ENCODE results near the gene FAM135A. TPM values are rescaled to one million over a fixed set of nuclear protein-coding genes. Genes with fewer than 3 reads are reported as not detected.

The FAM135A gene
- total and polyA plus RNA-seq, 9 of the 15 experiments (the other 6 are each of a cell fraction or from before 2014, with no cell fraction given) = 7.4 to 32.9 (median 19.2) TPM

DNA sequence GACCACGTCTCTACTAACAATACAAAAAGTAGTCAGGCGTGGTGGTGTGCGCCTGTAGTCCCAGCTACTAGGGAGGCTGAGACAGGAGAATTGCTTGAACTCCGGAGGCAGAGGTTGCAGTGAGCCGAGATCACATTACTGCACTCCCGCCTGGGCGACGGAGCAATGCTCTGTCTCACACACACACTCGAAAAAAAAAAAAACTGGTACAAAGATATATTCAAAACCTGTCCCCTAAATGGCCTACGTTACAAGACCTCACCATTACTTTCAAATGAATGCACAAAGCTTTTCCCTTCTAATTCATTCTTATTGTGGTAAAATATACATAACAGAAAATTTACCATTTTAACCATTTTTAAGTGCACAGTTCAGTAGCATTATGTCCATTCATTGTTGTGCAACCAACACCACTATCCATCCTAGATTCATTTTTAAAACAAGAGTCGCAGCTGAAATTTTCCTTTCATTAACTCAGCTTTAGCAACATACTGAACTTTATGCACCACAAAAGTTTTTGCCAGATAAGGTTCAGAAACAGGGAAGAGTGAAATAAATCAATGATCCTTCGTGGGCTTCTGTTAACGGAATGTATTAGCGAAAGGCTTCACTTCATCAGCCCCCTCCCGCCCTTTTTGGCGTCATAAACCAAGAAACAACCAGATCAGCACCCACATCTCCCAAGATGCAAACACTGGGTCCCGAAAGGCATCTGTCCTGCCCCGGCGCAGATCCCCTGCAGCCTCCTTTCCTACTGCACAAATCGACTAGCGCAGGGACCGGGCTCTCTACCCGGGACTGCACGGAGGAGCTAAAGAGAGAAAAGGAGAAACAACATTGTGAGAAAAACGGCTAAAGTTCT is 825 bp upstream of the FAM135A start (continued):
- TF ChIP-seq CEBPG (CRISPR knock-in tag; IDR thresholded peaks at IDR 0.05) (no peak), CEBPG (tag; conservative IDR thresholded peaks at IDR 0.05 in 1 of 2, IDR thresholded peaks at IDR 0.05 in 1 of 2) (peak; percentile 28 to 77; a peak in 2 of 4 replicates), FOXA1 (IDR thresholded peaks at IDR 0.05; ENCODE audit: borderline replicate concordance) (no peak), JUN (IDR thresholded peaks at IDR 0.05; ENCODE audit: borderline replicate concordance, low read depth, low read length) (no peak), JUN (CRISPR knock-in tag; IDR thresholded peaks at IDR 0.05; ENCODE audit: borderline replicate concordance) (0 out of 2 replicates have a peak, but pooled peaks have one; percentile 34), NCOR1 (IDR thresholded peaks at IDR 0.05) (0 out of 2 replicates have a peak, but pooled peaks have one; percentile 12), ASH1L (IDR thresholded peaks at IDR 0.05; ENCODE audit: borderline replicate concordance, low read depth, partially characterized antibody) (peak; percentile 2), TARDBP (IDR thresholded peaks at IDR 0.05) (peak; percentile 46; the same call in 1 of the 2 replicates), KAT2B (IDR thresholded peaks at IDR 0.05; ENCODE audit: low read depth, low read length) (no peak), HDGF (IDR thresholded peaks at IDR 0.05) (no peak)
- TF ChIP-seq, protein P1, sequence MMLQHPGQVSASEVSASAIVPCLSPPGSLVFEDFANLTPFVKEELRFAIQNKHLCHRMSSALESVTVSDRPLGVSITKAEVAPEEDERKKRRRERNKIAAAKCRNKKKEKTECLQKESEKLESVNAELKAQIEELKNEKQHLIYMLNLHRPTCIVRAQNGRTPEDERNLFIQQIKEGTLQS (IDR thresholded peaks at IDR 0.05) = no peak
- TF ChIP-seq, protein P1 (CRISPR knock-in tag; conservative IDR thresholded peaks at IDR 0.05) = peak; percentile 46
- TF ChIP-seq, protein P2, sequence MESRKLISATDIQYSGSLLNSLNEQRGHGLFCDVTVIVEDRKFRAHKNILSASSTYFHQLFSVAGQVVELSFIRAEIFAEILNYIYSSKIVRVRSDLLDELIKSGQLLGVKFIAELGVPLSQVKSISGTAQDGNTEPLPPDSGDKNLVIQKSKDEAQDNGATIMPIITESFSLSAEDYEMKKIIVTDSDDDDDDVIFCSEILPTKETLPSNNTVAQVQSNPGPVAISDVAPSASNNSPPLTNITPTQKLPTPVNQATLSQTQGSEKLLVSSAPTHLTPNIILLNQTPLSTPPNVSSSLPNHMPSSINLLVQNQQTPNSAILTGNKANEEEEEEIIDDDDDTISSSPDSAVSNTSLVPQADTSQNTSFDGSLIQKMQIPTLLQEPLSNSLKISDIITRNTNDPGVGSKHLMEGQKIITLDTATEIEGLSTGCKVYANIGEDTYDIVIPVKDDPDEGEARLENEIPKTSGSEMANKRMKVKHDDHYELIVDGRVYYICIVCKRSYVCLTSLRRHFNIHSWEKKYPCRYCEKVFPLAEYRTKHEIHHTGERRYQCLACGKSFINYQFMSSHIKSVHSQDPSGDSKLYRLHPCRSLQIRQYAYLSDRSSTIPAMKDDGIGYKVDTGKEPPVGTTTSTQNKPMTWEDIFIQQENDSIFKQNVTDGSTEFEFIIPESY (CRISPR knock-in tag; IDR thresholded peaks at IDR 0.05) = 0 out of 2 replicates have a peak, but pooled peaks have one; percentile 1
- TF ChIP-seq, protein P3, sequence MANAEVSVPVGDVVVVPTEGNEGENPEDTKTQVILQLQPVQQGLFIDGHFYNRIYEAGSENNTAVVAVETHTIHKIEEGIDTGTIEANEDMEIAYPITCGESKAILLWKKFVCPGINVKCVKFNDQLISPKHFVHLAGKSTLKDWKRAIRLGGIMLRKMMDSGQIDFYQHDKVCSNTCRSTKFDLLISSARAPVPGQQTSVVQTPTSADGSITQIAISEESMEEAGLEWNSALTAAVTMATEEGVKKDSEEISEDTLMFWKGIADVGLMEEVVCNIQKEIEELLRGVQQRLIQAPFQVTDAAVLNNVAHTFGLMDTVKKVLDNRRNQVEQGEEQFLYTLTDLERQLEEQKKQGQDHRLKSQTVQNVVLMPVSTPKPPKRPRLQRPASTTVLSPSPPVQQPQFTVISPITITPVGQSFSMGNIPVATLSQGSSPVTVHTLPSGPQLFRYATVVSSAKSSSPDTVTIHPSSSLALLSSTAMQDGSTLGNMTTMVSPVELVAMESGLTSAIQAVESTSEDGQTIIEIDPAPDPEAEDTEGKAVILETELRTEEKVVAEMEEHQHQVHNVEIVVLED (CRISPR knock-in tag; IDR thresholded peaks at IDR 0.05) = no peak
- TF ChIP-seq, protein P4, sequence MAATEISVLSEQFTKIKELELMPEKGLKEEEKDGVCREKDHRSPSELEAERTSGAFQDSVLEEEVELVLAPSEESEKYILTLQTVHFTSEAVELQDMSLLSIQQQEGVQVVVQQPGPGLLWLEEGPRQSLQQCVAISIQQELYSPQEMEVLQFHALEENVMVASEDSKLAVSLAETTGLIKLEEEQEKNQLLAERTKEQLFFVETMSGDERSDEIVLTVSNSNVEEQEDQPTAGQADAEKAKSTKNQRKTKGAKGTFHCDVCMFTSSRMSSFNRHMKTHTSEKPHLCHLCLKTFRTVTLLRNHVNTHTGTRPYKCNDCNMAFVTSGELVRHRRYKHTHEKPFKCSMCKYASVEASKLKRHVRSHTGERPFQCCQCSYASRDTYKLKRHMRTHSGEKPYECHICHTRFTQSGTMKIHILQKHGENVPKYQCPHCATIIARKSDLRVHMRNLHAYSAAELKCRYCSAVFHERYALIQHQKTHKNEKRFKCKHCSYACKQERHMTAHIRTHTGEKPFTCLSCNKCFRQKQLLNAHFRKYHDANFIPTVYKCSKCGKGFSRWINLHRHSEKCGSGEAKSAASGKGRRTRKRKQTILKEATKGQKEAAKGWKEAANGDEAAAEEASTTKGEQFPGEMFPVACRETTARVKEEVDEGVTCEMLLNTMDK (IDR thresholded peaks at IDR 0.05; ENCODE audit: borderline replicate concordance, insufficient read depth, low read depth, low read length, poor library complexity, severe bottlenecking) = no peak
